ENCODE data around the gene SGCD.

DNA sequence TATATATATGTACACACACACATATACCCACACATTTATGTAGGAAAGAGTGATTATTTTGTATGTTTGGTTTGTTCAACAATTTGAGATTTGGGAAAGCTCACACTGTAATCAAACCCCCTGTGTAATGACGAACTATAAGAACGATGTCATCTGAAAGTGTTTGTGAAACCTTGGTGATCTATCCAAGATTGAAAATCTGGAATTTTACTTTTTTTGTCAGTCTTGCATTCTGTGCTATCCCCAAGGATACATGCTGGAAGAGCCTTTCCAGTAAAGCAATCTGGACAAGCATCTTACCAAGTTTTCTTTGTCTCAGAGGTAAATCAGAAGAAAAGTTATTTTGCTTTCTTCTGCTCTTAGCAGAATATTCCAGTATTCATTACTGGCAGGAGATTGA, 23.3 kb downstream of the SGCD start:
- TF ChIP-seq CTCF (IDR thresholded peaks at IDR 0.05) (no peak), POLR2A (IDR thresholded peaks at IDR 0.05) (no peak)
